Measurements from ENCODE around the gene HOXC4.

- TF ChIP-seq CTCF (conservative IDR thresholded peaks at IDR 0.05) (no peak), ZFX (IDR thresholded peaks at IDR 0.05) (no peak)
Measured at GRCh38 chr12:54031480-54031879, 22.2 kb upstream of the HOXC4 start.
